Activated B cell treated with CpG ODN at 0.5 μM for 24 hours (primary cell): ENCODE results near the gene SLC5A2. TPM values are rescaled to one million over a fixed set of nuclear protein-coding genes. Genes with fewer than 3 reads are reported as not detected.
"Not testable (repeated sequence)": the region's sequence is repeated elsewhere in the genome, so short reads cannot be mapped to it uniquely, and the experiment has no call there.

Experiments
- ATAC-seq: fragments of 200-7000 bp; cut with Tn5 transposase; one replicate; pipeline ENCODE4 v1.10.0; 2021; ENCODE audit warnings: low read depth, mild to moderate bottlenecking, moderate library complexity
- CTCF ChIA-PET: fragments of 350-600 bp; sonication (Branson Sonifier 250); formaldehyde crosslinking; loops from one replicate; lab custom pipeline; 2021; ENCODE audit warnings: antibody characterized with exemption; lab: Charles Lee
- POLR2A ChIA-PET: fragments of 350-600 bp; sonication (Branson Sonifier 250); formaldehyde crosslinking; loops from one replicate; lab custom pipeline; 2021; ENCODE audit warnings: antibody characterized with exemption; lab: Charles Lee
- DNase-seq: peaks from one replicate; pipeline ENCODE4 v3.0.0; 2022
- H3K27ac Mint-ChIP-seq: one replicate; pipeline ENCODE4 v1.8.0; 2020; ENCODE audit warnings: mixed read lengths
- H3K27me3 Mint-ChIP-seq: one replicate; pipeline ENCODE4 v1.8.0; 2021; ENCODE audit warnings: mixed read lengths
- H3K36me3 Mint-ChIP-seq: one replicate; pipeline ENCODE4 v1.8.0; 2021; ENCODE audit warnings: low read depth, mixed read lengths
- H3K4me1 Mint-ChIP-seq: one replicate; pipeline ENCODE4 v1.8.0; 2021; ENCODE audit warnings: mixed read lengths
- H3K4me3 Mint-ChIP-seq: one replicate; pipeline ENCODE4 v1.8.0; 2020; ENCODE audit warnings: mild to moderate bottlenecking, mixed read lengths
- H3K9me3 Mint-ChIP-seq: one replicate; pipeline ENCODE4 v1.8.0; 2020; ENCODE audit warnings: mixed read lengths
- CTCF ChIP-seq: fragments of 200-600 bp; IDR thresholded peaks from one replicate; pipeline ENCODE4 v1.8.0; 2022; ENCODE audit warnings: antibody characterized with exemption, mild to moderate bottlenecking
- intact Hi-C: fragments of 100-400 bp; cut with micrococcal nuclease; formaldehyde crosslinking; loops from one replicate; pipeline ENCODE4 v1.15.1; 2024
- total RNA-seq: library from RNA; stranded (reverse); gene quantifications from 2 replicates; pipeline ENCODE4 v1.2.3, GENCODE V29; 2022

SLC5A2 gene
- total RNA-seq, 1 donor from 2014 or later, result not detected

DNA sequence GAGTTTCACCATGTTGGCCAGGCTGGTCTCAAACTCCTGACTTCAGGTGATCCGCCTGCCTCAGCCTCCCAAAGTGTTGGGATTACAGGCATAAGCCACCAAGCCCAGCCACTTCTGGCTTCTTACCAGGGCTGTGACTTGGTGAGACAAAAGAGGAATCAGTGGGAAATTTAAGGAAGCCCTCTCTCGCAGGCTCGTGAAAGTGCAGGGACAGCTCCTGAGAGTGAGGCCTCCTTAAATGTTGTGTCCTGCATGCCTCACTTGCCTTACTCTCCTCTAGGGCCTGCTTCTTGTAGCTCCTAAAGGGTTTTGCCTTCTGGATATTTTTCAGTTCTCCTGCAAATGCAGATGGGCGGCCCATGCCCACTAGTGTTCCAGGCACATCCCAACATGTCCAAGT, 50.0 kb downstream of the SLC5A2 start:
- ChIA-PET CTCF (no interaction called here), POLR2A (no interaction called here)
- Mint-ChIP-seq H3K27ac (no peak overlapping the region), H3K4me3 (no peak overlapping the region), H3K27me3 (peaks cover 34% of the 10 kb centered on the region), H3K4me1 (peaks cover 18% of the 10 kb centered on the region), H3K9me3 (no peaks in the 10 kb centered on the region), H3K36me3 (no peaks in the 10 kb centered on the region)
- no peak for TF ChIP-seq CTCF
- DNase-seq (no peak), ATAC-seq (no peak)
- intact Hi-C loops, result no loop called here

DNA sequence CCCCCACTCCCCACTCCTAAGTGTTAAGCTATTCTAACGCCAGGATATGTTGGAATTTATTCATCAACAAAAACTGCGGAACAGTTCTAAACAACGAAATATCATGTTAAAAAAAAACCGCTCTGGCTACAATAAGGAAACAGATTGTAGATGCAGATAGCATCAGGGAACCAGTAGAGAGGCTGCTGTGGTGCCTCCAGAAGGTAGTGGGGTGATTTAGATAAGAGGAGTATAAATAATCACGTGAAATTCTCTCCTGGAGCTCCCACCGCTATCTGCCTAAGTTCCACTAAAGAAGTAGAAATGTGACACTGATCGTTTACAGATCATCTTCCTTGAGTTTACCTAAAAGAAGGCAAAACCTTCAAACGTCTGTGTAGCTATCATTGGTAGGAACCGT, 52.8 kb downstream of the SLC5A2 start:
- CTCF ChIA-PET, result no interaction called here
- Mint-ChIP-seq H3K27ac (no peak overlapping the region), H3K27me3 (peaks cover 42% of the 10 kb centered on the region), H3K4me3 (no peak overlapping the region), H3K9me3 (no peaks in the 10 kb centered on the region), H3K36me3 (peaks cover 1% of the 10 kb centered on the region), H3K4me1 (peaks cover 4% of the 10 kb centered on the region)
- DNase-seq (no peak), ATAC-seq (no peak)
- TF ChIP-seq CTCF, result no peak
- POLR2A ChIA-PET, result no interaction called here
- intact Hi-C loops, result no loop called here

GRCh38 chr16:31536804-31537361, 54.0 kb downstream of the SLC5A2 start:
- Mint-ChIP-seq H3K27ac (no peak overlapping the region), H3K4me1 (peaks cover 4% of the 10 kb centered on the region), H3K36me3 (peaks cover 1% of the 10 kb centered on the region), H3K4me3 (no peak overlapping the region), H3K9me3 (no peaks in the 10 kb centered on the region), H3K27me3 (peaks cover 48% of the 10 kb centered on the region)
- TF ChIP-seq CTCF, result no peak
- DNase-seq, result no peak
- POLR2A ChIA-PET, result no interaction called here
- intact Hi-C loops, result no loop called here
- CTCF ChIA-PET, result no interaction called here
- ATAC-seq, result no peak

GRCh38 chr16:31537362-31538242, 54.7 kb downstream of the SLC5A2 start:
- peaks cover 52% of the 10 kb centered on the region for H3K27me3 Mint-ChIP-seq

GRCh38 chr16:31538243-31538598, 55.3 kb downstream of the SLC5A2 start:
- H3K36me3 Mint-ChIP-seq, H3K4me3 Mint-ChIP-seq, POLR2A ChIA-PET, DNase-seq, H3K27ac Mint-ChIP-seq, CTCF ChIA-PET, H3K9me3 Mint-ChIP-seq, H3K4me1 Mint-ChIP-seq, ATAC-seq, intact Hi-C loops: not testable (repeated sequence)
- peaks cover 49% of the 10 kb centered on the region for H3K27me3 Mint-ChIP-seq

More at GRCh38 chr16:31537362-31538242, 54.7 kb downstream of the SLC5A2 start:
- POLR2A ChIA-PET, result no interaction called here
- H3K9me3 Mint-ChIP-seq, result peaks cover 6% of the 10 kb centered on the region
- H3K4me3 Mint-ChIP-seq, result peak overlapping the region; percentile 41
- H3K4me1 Mint-ChIP-seq, result peaks cover 4% of the 10 kb centered on the region
- CTCF ChIA-PET, result no interaction called here
- H3K36me3 Mint-ChIP-seq, result peaks cover 1% of the 10 kb centered on the region
- no peak overlapping the region for H3K27ac Mint-ChIP-seq
- intact Hi-C loops, result no loop called here
- DNase-seq, result no peak
- no peak for TF ChIP-seq CTCF
- no peak for ATAC-seq

DNA sequence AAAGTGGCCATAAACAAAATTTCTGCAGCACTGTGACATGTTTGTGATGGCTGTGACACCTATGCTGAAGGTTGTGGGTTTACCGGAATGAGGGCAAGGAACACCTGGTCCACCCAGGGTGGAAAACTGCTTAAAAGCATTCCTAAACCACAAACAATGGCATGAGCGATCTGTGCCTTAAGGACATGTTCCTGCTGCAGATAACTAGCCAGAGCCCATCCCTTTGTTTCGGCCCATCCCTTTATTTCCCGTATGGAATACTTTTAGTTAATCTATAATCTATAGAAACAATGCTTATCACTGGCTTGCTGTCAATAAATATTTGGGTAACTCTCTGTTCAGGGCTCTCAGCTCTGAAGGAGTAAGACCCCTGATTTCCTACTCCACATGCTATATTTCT, 56.8 kb downstream of the SLC5A2 start:
- ATAC-seq, H3K27ac Mint-ChIP-seq, H3K4me1 Mint-ChIP-seq, H3K9me3 Mint-ChIP-seq, H3K4me3 Mint-ChIP-seq, H3K36me3 Mint-ChIP-seq, CTCF ChIA-PET, DNase-seq, intact Hi-C loops, POLR2A ChIA-PET: not testable (repeated sequence)
- H3K27me3 Mint-ChIP-seq, result peaks cover 44% of the 10 kb centered on the region
